Esophagus muscularis mucosa (tissue), 4 donors: ENCODE results near the gene LHX8.

Experiments used
- EP300 ChIP-seq: sonication (generic); formaldehyde crosslinking; IDR thresholded peaks from one replicate; pipeline ENCODE4 v1.6.1; 2017; ENCODE audit warnings: antibody characterized with exemption
- POLR2A ChIP-seq: fragments of 450-650 bp; IDR thresholded peaks from one replicate; pipeline ENCODE4 v1.6.1; 2017; ENCODE audit warnings: antibody characterized with exemption, moderate library complexity, mild to moderate bottlenecking, low read depth
- POLR2AphosphoS5 ChIP-seq, 2 donors: sonication (generic); formaldehyde crosslinking; IDR thresholded peaks; one replicate each; pipeline ENCODE4 v1.6.1; 2017; ENCODE audit warnings: antibody characterized with exemption in 2 of 2
- TF ChIP-seq, protein P1 (sequence below), 3 experiments: fragments of 200-600 bp in 2 of 3; fragments of 450-650 bp in 1 of 3; sonication (generic) in 2 of 3; IDR thresholded peaks; one replicate each; pipeline ENCODE4 v1.5.1; 2017 to 2019; ENCODE audit warnings: antibody characterized with exemption in 3 of 3, mild to moderate bottlenecking in 2 of 3, moderate library complexity in 1 of 3

DNA sequence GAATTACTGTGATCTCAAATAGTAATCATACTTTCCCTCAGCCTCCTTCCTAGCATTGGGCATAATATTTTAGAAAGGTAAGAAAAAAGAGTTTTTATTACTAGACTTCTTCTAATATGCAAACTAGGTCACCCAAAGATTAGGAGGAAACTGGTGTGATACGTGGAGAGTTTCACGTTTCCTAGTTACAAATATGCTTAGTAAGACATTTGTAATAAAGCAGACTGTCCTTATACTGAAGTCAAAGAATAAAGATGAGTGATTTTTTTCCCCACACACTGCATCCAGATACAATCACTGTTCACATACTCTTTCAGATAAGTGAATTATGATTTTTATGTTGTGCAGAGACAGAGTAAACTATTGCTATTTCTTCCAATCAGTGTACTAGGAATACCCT, 17.9 kb downstream of the LHX8 start:
- TF ChIP-seq POLR2A (no peak), POLR2AphosphoS5 (IDR thresholded peaks at IDR 0.05) (no peak), EP300 (no peak)
- TF ChIP-seq, protein P1, sequence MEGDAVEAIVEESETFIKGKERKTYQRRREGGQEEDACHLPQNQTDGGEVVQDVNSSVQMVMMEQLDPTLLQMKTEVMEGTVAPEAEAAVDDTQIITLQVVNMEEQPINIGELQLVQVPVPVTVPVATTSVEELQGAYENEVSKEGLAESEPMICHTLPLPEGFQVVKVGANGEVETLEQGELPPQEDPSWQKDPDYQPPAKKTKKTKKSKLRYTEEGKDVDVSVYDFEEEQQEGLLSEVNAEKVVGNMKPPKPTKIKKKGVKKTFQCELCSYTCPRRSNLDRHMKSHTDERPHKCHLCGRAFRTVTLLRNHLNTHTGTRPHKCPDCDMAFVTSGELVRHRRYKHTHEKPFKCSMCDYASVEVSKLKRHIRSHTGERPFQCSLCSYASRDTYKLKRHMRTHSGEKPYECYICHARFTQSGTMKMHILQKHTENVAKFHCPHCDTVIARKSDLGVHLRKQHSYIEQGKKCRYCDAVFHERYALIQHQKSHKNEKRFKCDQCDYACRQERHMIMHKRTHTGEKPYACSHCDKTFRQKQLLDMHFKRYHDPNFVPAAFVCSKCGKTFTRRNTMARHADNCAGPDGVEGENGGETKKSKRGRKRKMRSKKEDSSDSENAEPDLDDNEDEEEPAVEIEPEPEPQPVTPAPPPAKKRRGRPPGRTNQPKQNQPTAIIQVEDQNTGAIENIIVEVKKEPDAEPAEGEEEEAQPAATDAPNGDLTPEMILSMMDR (IDR thresholded peaks at IDR 0.05), result no peak
